SH-SY5Y (cell line): Measurements from ENCODE around the gene AMBRA1.

Experiments used
- GATA2 ChIP-seq: IDR thresholded peaks from 2 replicates; pipeline ENCODE4 v1.6.1; 2011; ENCODE audit warnings: mild to moderate bottlenecking, low read depth, low read length
- GATA3 ChIP-seq: IDR thresholded peaks from 2 replicates; pipeline ENCODE4 v1.6.1; 2011; ENCODE audit warnings: low read depth, mild to moderate bottlenecking, low read length, moderate library complexity

AMBRA1 gene

DNA sequence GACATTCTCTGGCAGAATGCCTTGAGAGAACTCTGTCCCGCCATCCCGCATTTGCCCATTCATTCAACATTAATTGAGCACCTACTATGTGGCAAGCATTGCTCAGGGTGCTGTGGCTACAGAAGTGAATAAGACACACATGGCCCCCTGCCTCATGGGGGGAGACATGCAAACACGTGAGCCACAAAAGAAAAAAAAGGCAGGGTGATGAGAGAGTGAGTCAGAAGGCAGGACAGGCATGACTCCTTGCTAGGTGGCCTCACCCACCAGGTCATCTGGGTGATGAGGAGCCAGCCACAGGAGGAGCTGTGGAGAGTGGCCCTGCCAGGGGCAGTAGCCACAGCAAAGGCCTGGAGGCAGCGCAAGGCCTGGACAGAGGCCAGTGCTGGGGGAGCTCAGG, 207.1 kb downstream of the AMBRA1 start:
- TF ChIP-seq GATA3 (no peak), GATA2 (no peak)

DNA sequence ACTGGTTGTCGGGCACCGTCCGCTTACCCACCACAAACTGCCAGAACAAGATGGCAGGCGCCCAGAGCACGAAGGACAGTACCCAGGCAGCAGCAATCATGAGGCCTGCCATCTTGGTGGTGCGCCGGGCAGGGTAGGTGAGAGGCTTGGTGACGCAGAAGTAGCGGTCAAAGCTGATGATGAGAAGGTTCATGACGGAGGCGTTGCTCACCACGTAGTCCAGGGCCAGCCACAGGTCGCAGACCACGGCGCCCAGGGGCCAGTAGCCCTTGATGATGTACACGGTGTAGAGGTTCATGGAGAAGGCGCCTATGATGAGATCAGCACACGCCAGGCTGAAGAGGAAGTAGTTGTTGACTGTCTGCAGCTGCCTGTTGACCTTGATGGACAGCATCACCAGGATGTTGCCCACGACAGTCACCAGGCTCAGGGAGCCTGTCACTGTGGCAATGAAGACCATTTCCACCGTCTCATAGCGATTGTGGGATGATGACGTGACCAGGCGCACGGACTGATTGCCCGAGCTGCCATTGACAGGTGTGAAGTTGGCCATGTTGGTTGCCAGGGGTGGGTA, 207.7 kb downstream of the AMBRA1 start:
- no peak for TF ChIP-seq GATA2
- TF ChIP-seq GATA3 = no peak

DNA sequence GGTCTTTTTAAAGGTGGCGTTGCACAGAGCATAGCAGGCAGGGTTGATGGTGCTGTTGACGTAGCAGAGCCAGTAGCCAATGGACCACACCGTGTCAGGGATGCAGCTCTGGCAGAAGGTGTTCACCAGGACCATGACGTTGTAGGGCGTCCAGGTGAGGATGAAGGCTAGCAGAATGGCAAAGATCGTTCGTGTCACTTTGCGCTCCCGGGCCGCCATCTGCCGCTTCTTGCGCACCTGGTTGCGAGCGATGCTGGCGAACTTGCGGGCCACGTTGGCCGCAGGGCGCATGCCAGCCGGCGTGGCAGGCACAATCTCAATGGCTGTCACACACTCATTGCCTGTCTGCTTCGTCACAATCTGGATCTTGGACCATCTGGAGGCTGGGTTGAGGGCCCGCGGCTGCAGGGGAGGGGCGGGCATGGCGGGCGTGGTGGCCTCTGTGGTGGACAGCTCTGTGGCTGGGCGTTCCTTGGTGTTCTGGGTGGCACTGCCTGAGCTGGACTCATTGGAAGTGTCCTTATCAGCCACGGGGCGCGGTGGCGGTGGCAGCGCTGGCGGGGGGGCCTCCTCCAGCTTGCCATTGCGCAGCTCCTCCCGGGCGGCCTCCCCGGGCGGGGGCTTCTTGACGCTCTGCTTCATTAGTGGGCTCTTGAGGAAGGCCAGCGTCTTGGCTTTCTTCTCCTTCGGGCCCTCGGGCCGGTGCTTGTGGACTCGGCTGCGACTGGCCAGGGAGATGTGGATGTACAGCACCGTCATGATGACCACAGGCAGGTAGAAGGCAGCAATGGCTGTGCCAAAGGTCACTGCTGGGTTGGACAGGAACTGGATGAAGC, 208.4 kb downstream of the AMBRA1 start:
- TF ChIP-seq GATA3 (no peak), GATA2 (no peak)

DNA sequence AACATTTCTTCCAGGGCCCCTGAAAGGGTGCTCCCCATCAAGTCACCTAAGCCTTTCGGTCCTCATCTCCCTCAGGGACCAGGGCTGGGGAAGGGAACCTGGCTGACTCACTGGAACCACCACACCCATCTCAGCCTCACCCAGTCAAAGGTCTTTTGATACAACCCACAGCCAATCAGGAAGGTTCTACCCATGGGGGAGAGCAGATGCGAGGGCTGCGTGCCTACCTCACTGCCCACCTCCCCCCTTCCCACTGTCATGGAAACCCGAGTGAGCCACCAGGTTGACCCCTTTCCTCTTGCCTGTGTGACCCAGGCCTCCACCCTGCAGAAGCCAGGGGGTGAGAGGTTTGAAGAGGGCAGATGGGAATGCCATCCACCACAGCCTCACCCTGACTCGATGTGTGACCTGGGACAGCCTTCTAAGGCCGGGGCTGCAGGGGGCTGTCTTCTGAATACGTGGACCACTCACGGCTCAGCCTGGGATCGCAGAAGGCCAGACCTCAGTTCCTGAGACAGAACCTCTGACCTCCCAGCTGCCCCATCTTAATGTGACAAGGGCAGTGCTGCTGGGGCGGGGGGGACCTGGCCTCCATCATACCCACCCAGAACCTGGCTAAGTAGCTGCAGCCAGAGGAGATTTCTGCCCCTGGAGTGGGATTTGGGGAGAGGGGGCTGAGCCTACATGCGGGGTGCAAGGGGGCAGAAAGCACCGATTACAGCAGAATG, 209.7 kb downstream of the AMBRA1 start:
- TF ChIP-seq GATA3 = no peak
- TF ChIP-seq GATA2 = no peak

DNA sequence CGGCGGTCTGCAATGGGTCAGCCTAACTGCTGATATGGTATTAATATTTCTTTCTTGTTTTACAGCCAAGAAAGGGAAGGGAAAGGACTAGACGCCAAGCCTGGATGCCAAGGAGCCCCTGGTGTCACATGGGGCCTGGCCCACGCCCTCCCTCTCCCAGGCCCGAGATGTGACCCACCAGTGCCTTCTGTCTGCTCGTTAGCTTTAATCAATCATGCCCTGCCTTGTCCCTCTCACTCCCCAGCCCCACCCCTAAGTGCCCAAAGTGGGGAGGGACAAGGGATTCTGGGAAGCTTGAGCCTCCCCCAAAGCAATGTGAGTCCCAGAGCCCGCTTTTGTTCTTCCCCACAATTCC, 210.4 kb downstream of the AMBRA1 start:
- no peak for TF ChIP-seq GATA2
- no peak for TF ChIP-seq GATA3

DNA sequence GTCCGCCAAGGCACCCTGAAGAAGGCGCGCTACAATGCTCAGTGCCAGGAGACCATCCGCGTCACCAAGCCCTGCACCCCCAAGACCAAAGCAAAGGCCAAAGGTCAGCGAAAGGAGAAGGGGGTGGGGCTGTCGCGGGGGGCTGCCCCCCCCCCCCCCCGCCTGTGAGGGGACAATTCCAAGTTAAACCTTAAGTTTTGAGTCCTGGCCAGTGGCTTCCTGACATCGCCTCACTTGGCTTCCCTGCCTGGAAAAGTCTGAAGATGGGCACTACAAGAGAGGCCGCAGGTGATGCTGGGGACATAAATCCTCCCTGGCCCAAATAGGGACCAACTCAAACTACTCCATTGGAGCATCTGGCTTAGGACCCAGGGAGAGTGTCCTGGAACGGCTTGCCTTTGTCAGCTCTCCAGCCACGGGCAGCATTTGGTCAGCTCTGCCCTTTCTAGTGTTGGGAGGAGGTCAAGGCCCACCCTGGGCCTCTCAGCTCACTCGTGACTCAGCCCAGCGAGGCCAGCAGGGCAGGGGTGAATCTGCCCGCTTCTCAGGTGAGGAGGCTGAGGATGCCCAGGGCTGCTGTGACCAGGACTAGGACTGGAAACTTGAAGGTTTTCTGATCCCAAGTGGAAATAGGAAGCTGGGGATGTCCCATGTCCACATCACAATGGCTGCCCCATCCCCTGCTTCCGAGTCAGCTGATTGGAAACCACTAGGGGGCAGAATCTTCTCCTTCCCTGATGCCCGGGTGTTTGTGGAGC, 211.0 kb downstream of the AMBRA1 start:
- no peak for TF ChIP-seq GATA3

DNA sequence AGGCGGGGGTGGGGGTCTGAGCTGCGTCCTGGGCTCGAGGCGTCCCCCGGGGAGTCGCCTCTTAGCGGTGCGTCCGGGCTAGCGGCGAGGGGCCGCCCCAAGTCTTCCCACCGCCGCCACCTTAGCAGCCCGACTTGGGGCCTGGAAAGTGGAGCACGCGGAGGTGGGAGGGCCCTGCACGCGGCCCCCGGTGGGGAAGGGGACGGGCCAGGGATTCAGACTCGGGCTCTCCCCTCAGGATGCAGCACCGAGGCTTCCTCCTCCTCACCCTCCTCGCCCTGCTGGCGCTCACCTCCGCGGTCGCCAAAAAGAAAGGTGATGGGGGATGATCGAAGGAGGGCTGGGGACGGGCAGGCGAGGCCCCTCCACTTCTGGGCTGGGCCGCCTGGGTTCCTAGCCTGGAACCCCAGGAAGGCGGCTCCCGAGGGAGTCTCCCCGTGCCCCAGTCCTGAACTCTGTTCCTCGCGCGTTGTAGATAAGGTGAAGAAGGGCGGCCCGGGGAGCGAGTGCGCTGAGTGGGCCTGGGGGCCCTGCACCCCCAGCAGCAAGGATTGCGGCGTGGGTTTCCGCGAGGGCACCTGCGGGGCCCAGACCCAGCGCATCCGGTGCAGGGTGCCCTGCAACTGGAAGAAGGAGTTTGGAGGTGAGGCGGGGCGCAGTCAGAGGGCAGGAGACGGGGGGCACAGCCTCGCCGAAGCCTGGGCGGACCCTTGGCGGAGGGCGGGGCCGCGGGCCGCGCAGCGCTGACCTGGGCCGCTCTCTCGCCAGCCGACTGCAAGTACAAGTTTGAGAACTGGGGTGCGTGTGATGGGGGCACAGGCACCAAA, 211.8 kb downstream of the AMBRA1 start:
- TF ChIP-seq GATA2 (no peak), GATA3 (no peak)

DNA sequence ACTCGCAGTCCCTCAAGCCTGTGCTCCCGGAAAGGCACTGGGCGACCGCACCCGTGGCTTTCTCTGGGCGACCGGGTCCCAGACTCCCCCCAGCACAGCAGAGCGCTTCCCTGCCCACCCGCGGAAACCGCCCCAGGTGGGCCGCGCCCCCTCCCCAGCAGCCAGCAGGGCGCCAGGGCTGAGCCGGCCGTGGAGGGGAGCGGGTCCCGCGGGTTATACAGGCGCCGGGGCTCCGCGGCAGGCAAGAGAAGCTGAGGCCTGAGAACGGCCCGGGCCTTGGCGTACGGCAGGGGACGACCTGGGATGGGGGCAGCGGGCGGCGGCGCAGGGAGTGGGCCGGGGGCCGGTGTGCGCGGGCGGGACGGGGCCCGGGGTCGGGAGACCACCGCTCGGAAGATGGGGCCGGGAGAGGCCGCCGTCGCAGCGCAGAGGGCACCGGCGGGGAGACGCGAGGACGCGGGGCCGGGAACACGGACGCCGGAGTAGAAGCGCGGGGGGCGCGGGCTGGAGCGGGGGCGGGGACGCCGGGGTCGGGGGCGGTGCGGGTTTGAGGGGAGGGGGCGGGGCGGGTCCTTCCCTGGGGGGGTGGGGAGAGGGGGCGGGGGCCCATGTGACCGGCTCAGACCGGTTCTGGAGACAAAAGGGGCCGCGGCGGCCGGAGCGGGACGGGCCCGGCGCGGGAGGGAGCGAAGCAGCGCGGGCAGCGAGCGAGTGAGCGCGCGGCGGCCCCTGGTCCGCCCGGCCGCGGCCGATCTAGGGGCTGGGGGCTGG, 212.6 kb downstream of the AMBRA1 start, which contains the start of gene MDK:
Gene MDK, plus strand, starts transcription at position 622 of the 771 bp plus-strand sequence. CDS start 389 bp downstream, outside the sequence.
- TF ChIP-seq GATA3 (no peak), GATA2 (no peak)

DNA sequence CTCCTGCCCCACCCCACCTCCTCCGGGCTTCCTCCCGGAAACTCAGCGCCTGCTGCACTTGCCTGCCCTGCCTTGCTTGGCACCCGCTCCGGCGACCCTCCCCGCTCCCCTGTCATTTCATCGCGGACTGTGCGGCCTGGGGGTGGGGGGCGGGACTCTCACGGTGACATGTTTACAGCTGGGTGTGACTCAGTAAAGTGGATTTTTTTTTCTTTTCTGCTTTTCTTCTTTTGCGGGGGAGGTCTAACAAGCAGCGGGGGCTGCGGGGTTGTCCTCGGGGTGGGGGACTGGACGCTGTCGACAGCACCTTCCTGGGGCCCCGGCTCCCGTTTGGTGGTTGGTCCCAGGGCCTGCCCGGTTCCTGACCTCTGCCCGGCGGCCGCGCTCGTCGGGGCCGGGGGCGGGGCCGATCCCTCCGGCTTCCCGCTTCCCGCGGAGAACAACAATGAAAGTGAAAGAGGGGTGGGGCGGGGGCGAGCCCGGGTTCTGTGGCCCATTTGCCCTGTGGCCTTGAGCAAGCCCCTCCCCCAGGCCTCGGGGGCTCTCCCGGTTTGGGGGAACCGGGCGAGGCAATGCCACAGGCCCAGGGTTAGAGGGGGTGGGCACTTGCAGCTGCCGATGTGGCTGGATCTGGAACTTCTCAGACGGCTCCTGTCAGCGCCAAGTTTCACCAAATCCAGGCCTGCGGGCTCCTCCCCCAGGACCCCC, 213.3 kb downstream of the AMBRA1 start:
- no peak for TF ChIP-seq GATA3
- TF ChIP-seq GATA2 = no peak

DNA sequence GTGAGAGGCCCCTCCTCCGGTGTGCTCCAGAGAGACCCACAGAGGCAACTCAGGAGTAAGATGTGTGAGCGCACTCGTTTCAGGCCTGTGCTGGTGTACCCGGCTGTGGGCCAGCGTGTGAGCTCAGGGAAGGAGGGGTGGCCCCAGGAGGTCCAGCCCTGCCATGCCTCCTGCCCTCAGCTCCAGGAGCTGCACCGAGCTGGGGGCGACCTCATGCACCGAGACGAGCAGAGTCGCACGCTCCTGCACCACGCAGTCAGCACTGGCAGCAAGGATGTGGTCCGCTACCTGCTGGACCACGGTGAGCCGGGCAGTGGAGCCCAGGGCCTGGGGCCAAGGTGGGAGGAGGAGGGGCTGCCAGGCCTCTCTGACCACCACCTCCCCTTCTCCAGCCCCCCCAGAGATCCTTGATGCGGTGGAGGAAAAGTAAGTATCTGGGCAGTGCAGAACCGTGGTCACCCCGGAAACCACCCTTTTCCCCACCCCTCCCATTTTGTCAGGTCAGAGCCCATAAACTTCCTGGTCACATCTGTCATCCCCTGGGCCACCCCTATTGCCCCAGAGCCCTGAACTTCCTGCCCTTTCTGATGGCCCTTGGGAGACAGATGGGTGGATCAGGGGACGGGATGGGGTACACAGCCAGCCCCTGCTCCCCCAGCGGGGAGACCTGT, 214.9 kb downstream of the AMBRA1 start:
- no peak for TF ChIP-seq GATA2
- no peak for TF ChIP-seq GATA3

DNA sequence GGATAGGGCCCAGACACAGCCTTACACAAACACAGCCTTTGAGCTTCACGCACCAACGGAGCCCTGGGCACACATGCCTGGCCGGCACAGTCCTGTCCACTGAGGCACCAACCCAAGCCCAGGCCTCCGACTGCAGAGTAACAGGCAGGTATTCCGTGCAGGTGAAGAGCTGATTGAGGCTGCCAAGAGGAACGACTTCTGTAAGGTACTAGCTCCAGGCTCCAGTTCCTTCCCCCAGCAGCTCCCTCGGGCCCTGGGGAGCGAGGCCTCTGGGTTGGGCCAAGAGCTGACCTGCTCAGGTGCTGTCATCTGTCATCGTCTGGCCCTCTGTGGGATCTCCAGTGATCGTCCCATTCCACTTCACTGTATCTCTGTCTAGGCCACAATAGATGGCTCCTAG, 215.5 kb downstream of the AMBRA1 start:
- no peak for TF ChIP-seq GATA2
- no peak for TF ChIP-seq GATA3

DNA sequence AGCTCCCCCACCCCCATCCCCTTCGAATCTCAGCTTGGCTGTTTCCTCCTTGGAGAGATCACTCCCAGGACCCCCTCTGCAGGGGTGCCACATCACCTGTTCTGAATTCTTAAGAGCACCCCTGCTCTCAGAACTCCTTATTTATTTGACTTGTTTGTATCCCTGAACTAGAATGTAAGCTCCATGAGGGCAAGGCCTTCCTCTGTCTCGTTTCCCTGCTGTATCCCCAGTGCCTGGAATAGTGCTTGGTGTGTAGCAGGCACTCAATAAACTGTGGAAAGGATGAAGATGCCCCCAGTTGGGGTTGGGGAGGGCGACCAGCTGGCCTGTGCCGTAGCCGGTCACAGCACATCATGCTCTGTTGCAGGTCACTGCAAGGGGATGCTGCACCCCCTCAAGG, 216.0 kb downstream of the AMBRA1 start:
- no peak for TF ChIP-seq GATA2
